HG02870 (cell line): ENCODE data around the gene NR5A1.

Experiments
- ATAC-seq: cut with Tn5 transposase; IDR thresholded peaks from one replicate; pipeline ENCODE4 v1.9.1; 2021; ENCODE audit warnings: mild to moderate bottlenecking, moderate library complexity; ENCODE audit not compliant: unreplicated experiment

The NR5A1 gene

DNA sequence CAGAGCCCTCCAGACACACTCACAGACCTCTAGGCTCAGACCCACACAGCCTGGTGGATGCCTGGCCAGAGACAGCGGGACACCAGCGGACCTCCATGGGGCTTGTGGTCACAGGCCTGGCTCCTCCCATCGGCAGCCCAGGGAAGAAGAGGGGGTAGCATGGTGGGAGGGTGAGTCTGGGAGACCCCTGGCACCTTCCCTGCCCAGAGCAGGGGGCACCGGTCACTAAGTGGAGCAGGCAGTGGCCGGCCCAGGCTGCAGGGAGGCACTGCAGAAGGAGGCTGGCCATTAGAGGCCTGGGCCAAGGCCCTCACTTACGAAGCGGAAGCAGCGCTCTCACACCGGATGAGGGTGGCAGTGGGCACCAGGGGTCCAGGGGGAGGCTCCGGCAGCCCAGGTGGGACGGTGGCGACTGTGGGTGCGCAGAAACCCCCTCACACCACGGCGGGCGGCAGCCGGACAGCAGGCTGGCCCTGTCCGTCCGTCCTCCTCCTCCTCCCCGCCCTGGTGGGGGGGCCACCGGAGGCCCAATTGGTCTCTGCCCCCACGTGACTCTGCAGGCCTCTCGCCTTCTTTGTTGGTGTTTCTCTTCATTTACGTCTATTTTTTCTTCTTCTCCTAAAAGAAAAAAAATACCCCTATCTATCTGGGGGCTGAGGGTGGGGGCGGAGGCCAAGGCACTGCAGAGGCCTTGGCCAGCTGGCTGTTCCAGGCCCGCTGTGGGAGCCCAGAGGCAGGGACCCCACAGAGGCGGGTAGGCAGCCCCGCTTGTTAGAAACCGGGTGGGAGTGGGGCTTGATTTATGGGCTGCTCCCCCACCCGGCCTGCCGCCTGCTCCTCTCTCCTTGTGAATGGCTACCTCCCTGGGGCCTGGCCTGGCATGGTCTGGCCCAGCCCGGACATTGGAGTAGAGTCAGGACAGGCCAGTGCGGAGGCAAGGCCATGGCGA is at the start of gene NR5A1:
Gene NR5A1, minus strand, starts transcription at position 469 of the 949 bp plus-strand sequence. CDS start 4,004 bp downstream, outside the sequence.
- ATAC-seq = no peak

- ATAC-seq = no peak
Measured at GRCh38 chr9:124555043-124555442, 47.8 kb upstream of the NR5A1 start.

- no peak for ATAC-seq
Measured at GRCh38 chr9:124553738-124554137, 46.5 kb upstream of the NR5A1 start.

- ATAC-seq = peak; percentile 21
Measured at GRCh38 chr9:124552273-124552605, 45.0 kb upstream of the NR5A1 start.

GRCh38 chr9:124551472-124552272 is 44.5 kb upstream of the NR5A1 start:
- ATAC-seq = peak; percentile 59

GRCh38 chr9:124550072-124550471 is 42.9 kb upstream of the NR5A1 start:
- ATAC-seq = no peak

DNA sequence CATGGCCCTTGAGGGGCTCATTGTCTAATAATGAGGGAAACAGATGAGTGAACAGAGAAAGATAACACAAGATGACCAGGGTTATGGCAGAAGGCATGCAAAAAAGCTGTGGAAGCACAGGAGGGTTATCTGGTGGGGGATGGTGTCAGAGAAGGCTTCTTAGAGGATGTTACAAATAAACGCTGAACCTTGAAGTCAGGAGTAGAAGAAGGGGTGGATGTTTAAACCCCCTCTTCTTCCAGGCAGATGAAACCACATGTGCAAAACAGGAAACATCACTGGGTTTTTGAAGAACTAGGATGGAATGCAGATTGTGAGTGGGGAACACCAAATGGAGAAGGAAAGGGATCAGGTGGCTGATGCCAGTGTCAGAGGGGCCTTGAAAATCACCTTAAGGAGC is 41.8 kb upstream of the NR5A1 start:
- no peak for ATAC-seq

DNA sequence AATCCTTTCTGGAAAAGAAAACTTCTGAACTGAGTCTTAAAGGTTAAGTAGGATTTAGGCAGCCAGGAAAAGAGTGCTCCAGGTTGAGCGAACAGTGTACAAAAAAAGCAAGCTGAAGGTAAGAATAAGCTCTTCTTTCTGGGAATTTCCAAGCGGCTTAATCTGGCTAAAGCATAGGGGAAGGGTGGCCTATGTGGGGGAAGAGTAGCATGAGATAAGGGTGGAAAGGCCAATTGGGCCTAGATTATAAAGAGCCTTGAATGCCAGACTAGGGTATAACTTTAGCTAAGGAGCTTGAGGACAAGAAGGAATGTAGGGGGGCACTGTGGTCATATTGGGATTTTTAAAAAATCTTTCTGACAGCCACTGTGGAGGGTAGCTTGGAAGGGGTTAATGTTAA is 37.3 kb upstream of the NR5A1 start:
- no peak for ATAC-seq

- no peak for ATAC-seq
Measured at GRCh38 chr9:124541824-124542223, 34.6 kb upstream of the NR5A1 start.

GRCh38 chr9:124537926-124538325 is 30.7 kb upstream of the NR5A1 start:
- ATAC-seq = no peak

- ATAC-seq = no peak
Measured at GRCh38 chr9:124535846-124536245, 28.6 kb upstream of the NR5A1 start.

DNA sequence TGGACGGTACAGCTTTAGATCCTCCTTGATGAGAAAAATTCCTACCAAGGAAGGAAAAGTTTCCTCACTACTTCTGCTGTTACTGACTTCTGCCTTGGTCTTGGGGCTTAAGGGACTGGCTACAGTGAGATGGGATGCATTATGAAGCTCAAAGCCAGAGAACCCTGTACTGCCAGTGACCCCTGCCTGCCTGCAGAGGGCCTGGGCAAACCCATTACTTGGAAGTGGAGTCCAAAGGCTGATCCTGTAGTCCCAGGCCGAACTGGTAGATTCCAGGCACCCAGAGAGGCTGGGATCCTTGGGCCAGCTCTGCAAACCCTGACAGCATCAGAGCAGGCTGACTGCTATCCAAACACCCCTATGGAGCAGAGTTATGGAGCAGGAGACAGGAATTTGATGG is 25.7 kb upstream of the NR5A1 start:
- no peak for ATAC-seq

DNA sequence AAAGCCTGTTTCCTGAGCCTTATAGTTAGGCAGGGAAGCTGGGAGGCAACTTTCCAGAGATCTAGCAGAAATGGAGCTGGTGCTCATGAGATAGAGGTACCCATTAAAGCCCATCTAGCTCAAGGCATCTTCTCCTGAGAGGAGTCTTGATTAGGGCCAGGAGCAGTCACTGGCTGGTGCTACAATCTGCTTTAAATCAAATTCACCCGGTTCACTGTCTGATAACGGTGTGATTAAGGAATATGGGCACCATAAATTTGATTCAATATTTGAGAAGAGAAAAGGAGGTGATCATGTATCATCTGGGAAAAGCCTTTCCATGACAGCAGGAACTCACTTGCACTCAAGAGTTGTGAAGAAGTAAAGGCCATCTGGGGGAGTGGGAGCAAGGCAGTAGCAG is 23.9 kb upstream of the NR5A1 start:
- ATAC-seq = no peak

GRCh38 chr9:124530246-124530645 is 23.0 kb upstream of the NR5A1 start:
- no peak for ATAC-seq

DNA sequence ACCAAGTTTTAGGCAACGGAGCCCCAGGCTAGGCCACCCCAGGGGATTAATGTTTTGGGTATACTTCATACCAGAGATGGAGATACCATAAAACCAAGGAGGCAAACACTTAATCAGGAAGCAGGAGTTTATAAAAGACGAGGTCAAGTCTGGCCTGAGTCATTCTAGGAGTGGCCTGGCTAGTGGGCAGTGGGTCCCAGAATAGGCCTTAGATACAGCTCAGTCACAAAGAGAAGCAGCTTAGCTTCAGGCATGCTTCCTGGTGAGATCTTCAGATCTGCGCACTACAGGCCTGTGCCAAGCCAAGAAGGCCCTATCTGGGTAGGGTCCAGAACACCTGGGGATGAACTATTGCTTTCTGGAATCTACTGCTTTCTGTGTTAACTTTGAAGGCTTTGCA is 20.6 kb upstream of the NR5A1 start:
- no peak for ATAC-seq

DNA sequence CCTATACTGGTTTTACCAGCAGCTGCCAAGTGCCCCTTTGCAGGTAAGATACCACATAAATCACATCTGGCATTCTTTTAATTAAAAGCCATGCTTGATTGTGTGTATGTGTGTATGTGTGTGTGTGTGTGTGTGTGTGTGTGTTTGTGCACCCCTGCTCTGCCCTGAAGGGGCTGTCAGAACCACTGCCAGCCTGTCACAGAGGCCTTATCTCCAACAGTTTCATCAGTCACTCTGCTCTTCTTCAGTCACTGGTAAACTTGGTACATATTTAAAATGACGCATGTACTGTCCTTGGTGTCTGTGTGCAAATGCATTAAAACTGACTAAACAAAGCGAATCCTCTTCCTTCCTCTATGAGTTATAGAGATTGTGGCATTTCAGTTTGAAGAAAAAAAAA is 19.0 kb upstream of the NR5A1 start:
- no peak for ATAC-seq

- no peak for ATAC-seq
Measured at GRCh38 chr9:124522121-124523098, 15.2 kb upstream of the NR5A1 start.

DNA sequence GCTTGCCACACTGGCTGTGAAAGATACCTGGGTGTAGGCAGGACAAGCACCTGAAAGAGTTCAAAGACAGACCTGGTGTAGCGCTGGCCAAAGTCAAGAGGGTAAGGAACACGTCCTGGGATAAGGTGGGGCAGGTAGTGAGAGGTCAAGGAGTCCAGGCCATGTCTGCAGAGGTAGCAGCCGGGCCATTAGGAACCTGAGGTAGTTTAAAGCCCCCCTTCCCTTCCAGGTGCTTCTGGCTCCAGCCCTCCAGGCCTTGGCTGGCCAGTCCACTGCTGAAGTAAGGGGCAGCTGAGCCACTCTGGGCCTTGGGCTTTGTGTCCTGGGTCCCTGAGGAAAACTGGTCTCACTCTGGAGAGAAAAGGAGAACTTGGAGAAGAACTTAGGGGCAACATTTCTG is 13.9 kb upstream of the NR5A1 start:
- ATAC-seq = no peak

GRCh38 chr9:124520206-124520596 is 13.0 kb upstream of the NR5A1 start:
- no peak for ATAC-seq

DNA sequence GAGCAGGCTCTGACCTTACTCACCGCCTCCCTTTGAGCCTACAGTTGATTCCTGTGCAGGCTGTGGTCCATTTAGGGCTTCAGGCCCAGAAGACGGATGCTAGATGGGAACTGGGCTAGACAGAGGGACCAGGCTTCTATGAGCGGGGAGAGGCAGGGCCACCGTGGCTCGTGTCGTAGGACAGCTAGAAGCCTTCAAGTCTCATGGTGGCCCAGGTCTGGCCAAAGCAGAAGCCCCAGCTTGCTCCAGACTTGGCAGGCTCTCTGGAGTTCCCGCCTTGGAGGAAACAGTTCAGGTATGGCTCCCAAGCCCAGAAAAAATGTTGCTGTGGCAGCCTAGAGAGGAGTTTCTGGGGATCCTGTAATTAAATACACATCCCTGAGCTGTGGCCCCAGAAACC is 10.9 kb upstream of the NR5A1 start:
- no peak for ATAC-seq

- no peak for ATAC-seq
Measured at GRCh38 chr9:124517600-124517999, 10.4 kb upstream of the NR5A1 start.
